Tibial artery (tissue), 4 donors: ENCODE data around the gene PCSK5.

Experiments
- DNase-seq, 2 donors: peaks; one replicate each; pipeline ENCODE4 v3.0.0-alpha.2; 2019
- H3K27ac ChIP-seq, 2 donors: fragments of 200-600 bp; sonication (generic) in 1 of 2; 1 replicate in 1 of 2; 2 replicates in 1 of 2; pipeline ENCODE4 v1.5.1; 2018 to 2019; ENCODE audit warnings: mild to moderate bottlenecking in 1 of 2
- H3K27me3 ChIP-seq, 2 donors: fragments of 200-600 bp; sonication (generic) in 1 of 2; one replicate each; pipeline versions ENCODE4 v1.5.1 to v1.6.0; 2016 to 2019
- H3K36me3 ChIP-seq, 3 donors: fragments of 200-600 bp; sonication (generic) in 2 of 3; one replicate each; pipeline ENCODE4 v1.5.1; 2016 to 2019; ENCODE audit warnings: mild to moderate bottlenecking in 2 of 3
- H3K4me1 ChIP-seq, 4 donors: fragments of 200-600 bp; sonication (generic) in 2 of 4; 1 replicate in 3 of 4; 2 replicates in 1 of 4; pipeline ENCODE4 v1.5.1; 2016 to 2019
- H3K4me3 ChIP-seq, 2 donors: fragments of 200-600 bp; sonication (generic) in 1 of 2; 1 replicate in 1 of 2; 2 replicates in 1 of 2; pipeline ENCODE4 v1.5.1; 2018 to 2019; ENCODE audit warnings: mild to moderate bottlenecking in 2 of 2
- H3K9me3 ChIP-seq, 3 donors: fragments of 200-600 bp; sonication (generic) in 1 of 3; one replicate each; pipeline ENCODE4 v1.5.1; 2016 to 2019
- intact Hi-C: fragments of 100-400 bp; cut with DNase I; formaldehyde crosslinking; loops from one replicate; pipeline ENCODE4 v1.15.0; 2023; ENCODE audit warnings: low total_unique reads
- TF ChIP-seq, protein P1 (sequence below), 2 experiments: fragments of 200-600 bp in 1 of 2; fragments of 450-650 bp in 1 of 2; IDR thresholded peaks; one replicate each; pipeline ENCODE4 v1.5.1; 2017 to 2019; ENCODE audit warnings: antibody characterized with exemption in 2 of 2, mild to moderate bottlenecking in 1 of 2, moderate library complexity in 1 of 2

The PCSK5 gene

DNA sequence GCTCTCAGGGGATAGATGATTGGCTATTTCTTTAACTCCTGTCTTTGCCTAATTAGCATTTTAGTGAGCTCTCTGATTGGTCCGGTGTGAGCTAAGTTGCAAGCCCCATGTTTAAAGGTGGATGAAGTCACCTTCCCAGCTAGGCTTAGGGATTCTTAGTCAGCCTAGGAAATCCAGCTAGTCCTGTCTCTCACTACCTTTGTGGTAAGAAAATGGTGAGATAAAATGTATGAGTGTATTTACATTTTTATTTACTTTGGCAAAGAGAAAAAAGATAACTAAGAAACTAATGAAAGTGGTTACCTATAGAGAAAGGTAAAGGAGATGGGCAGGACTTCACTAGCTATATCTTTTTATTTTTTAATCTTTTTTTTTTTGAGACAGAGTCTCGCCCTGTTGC, 357.0 kb downstream of the PCSK5 start:
- intact Hi-C loops = no loop called here
- no peaks in the 10 kb centered on the region for H3K36me3 ChIP-seq

DNA sequence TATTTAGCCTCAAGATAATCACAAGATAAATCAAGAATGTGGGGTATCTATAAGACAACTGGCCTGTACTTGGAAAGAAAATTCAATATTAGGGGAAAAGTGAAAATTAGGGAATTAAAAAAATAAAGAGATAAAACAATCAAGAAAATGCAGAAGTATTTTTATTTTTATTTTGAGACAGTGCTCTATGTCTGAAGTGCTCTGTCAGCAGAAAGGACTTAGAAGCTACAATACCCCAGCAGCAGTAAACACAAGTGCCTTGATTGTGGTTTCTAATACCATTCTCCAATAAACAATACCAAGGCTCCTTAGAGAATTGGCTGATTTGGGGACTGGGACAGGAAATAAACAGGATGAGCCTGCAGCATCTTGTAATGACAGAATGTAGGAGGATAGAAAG, 358.8 kb downstream of the PCSK5 start:
- intact Hi-C loops = no loop called here
- H3K27me3 ChIP-seq = no peaks in the 10 kb centered on the region
- TF ChIP-seq, protein P1, sequence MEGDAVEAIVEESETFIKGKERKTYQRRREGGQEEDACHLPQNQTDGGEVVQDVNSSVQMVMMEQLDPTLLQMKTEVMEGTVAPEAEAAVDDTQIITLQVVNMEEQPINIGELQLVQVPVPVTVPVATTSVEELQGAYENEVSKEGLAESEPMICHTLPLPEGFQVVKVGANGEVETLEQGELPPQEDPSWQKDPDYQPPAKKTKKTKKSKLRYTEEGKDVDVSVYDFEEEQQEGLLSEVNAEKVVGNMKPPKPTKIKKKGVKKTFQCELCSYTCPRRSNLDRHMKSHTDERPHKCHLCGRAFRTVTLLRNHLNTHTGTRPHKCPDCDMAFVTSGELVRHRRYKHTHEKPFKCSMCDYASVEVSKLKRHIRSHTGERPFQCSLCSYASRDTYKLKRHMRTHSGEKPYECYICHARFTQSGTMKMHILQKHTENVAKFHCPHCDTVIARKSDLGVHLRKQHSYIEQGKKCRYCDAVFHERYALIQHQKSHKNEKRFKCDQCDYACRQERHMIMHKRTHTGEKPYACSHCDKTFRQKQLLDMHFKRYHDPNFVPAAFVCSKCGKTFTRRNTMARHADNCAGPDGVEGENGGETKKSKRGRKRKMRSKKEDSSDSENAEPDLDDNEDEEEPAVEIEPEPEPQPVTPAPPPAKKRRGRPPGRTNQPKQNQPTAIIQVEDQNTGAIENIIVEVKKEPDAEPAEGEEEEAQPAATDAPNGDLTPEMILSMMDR (IDR thresholded peaks at IDR 0.05) = no peak
- no peaks in the 10 kb centered on the region for H3K36me3 ChIP-seq
- DNase-seq = no peak
- no peak overlapping the region for H3K27ac ChIP-seq
- H3K4me1 ChIP-seq = peaks cover 0 to 3% (median 0%) of the 10 kb centered on the region in 4 donors
- no peak overlapping the region for H3K4me3 ChIP-seq
- H3K9me3 ChIP-seq = no peaks in the 10 kb centered on the region

More for the DNA sequence above, 357.0 kb downstream of the PCSK5 start:
- H3K4me3 ChIP-seq = no peak overlapping the region
- H3K27ac ChIP-seq = no peak overlapping the region
- no peaks in the 10 kb centered on the region for H3K9me3 ChIP-seq
- no peaks in the 10 kb centered on the region for H3K27me3 ChIP-seq
- TF ChIP-seq, protein P1 (IDR thresholded peaks at IDR 0.05) = no peak
- DNase-seq = no peak
- H3K4me1 ChIP-seq = no peaks in the 10 kb centered on the region

DNA sequence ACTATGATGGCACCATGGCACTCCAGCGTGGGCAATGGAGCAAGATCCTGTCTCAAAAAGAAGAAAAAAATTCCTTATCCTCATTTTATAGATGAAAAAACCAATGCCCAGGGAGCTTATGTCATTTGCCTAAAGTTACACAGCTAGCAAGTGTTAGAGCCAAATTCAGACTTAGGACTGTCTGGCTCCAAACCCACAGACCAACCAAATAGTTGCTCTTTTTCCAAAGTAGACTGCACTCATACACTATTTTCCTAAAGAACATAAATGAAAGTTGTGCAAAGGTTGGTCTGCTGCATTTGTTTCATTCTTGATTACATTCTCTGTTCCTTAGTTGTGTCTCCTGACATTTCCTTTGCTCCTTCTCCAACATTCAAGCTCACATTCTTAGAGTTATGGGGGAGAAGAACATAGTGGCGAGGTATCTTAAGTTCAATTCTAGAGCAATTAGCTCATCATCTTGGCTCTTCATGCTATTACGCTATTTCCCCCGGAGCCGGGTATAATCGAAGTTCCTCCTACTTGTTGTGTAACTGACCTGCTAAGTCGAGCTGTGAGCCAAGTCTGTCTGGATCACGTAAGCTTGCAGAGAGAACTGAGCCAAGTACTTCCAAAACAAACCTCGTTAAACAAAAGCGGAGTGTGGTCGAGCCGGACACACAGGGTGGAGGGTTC, 365.4 kb downstream of the PCSK5 start:
- Histone ChIP-seq H3K27me3 (no peaks in the 10 kb centered on the region), H3K36me3 (no peaks in the 10 kb centered on the region), H3K4me3 (peak overlapping the region; percentile 17 to 26), H3K27ac (peak overlapping the region; percentile 64 to 68), H3K4me1 (peaks cover 0 to 20% (median 9%) of the 10 kb centered on the region in 4 donors), H3K9me3 (no peaks in the 10 kb centered on the region)
- TF ChIP-seq, protein P1 (IDR thresholded peaks at IDR 0.05) = no peak
- DNase-seq = peak; percentile 81 to 83
- intact Hi-C loops = no loop called here

DNA sequence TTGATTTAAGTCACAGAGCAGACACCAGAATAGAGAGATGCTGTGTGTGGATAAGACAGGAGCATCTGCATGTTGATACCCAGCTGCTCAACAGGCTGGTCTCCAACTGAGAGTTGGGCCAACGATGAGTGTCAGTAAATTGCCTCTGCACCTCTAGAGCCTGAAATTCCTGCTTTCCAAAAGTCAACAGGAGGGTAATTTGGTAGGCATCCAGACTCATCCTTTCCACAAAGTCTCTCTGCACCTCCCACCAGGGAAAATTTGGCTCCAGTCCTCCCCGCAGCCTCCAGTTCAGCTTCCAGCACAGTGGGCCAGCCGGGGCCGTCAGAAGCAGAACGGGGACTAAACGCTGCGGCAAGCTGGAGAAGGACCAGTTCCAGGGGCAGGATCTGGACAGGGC, 366.8 kb downstream of the PCSK5 start:
- H3K4me1 ChIP-seq = peaks cover 0 to 20% (median 9%) of the 10 kb centered on the region in 4 donors
- no peaks in the 10 kb centered on the region for H3K9me3 ChIP-seq
- intact Hi-C loops = no loop called here
- H3K27ac ChIP-seq = peak overlapping the region; percentile 64 to 68
- no peaks in the 10 kb centered on the region for H3K27me3 ChIP-seq
- DNase-seq = no peak
- TF ChIP-seq, protein P1 (IDR thresholded peaks at IDR 0.05) = no peak
- no peaks in the 10 kb centered on the region for H3K36me3 ChIP-seq
- H3K4me3 ChIP-seq = no peak overlapping the region

DNA sequence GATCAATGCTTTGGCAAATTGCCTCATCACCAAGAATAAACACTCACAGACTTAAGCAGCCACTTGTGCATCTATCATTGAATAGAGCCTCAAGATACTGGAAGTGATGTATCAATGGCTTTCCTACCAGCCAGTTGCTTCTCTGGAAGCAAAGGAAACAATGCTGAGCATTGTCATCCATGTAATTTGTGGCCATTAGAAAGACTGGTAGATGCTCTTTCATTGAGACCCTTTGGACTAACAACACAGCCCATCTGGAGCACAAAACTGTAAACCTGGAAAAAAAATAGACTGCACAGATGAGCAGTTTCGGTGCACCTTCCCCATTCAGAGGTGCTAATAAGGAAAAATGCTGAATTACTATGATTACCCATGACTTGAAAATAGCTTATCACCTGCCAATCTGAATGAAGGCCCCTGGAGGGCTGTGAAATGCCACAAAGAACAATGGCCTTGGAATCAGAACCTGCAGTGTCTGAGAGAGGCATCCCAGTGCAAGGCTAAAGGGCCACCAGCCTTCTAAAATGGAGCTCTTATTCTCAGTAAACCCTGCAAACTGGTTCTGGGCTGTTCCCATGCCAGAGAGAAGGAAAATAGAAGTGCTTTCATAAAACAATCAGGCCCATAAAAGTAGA, 376.3 kb downstream of the PCSK5 start:
- no peaks in the 10 kb centered on the region for H3K36me3 ChIP-seq
- peaks cover 0 to 12% (median 3%) of the 10 kb centered on the region in 4 donors for H3K4me1 ChIP-seq
- no peak overlapping the region for H3K27ac ChIP-seq
- no peak overlapping the region for H3K4me3 ChIP-seq
- DNase-seq = no peak
- TF ChIP-seq, protein P1 (IDR thresholded peaks at IDR 0.05) = no peak
- H3K9me3 ChIP-seq = peaks cover 0 to 5% (median 4%) of the 10 kb centered on the region in 3 donors
- H3K27me3 ChIP-seq = no peaks in the 10 kb centered on the region
- intact Hi-C loops = no loop called here
